Measurements from ENCODE around the gene DPY19L3.

DPY19L3 gene

DNA sequence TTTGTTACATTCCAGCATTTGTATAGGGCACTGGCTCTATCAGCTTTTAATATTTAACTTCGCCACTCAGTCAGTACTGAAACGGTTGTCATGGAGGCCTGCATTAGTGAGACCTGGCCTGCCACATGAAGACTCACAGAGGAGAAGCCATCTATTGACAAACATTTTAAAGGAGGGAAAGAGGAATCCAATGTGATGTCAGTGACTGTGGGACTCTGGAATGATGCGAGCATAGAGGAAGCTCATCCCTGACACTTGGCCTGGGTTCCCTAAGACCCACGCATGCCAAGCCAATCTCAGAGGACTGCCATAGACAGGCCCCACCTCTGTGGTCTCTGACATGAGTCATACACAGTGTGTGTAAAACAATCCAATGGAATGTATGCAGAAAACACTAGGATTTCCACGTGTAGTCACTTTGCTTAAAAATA is 7.9 kb upstream of the DPY19L3 start:
- no peaks in the 10 kb centered on the region for H3K36me3 ChIP-seq (ENCODE audit: insufficient read depth, low read length)
- H4K20me1 ChIP-seq (ENCODE audit: insufficient read depth, low read length, poor library complexity, severe bottlenecking), result no peaks in the 10 kb centered on the region
- no peaks in the 10 kb centered on the region for H3F3A ChIP-seq (ENCODE audit: low read depth)
- H2AFZ ChIP-seq (ENCODE audit: low read length), result no peak overlapping the region
- H3K4me2 ChIP-seq (ENCODE audit: low read depth, low read length, poor library complexity, severe bottlenecking), result no peak overlapping the region
- H3K4me3 ChIP-seq (ENCODE audit: low read length, poor library complexity, severe bottlenecking), result no peak overlapping the region
- H3K4me1 ChIP-seq (ENCODE audit: insufficient read depth, low read length, poor library complexity, severe bottlenecking), result no peaks in the 10 kb centered on the region
- TF ChIP-seq EZH2phosphoT487 (IDR thresholded peaks at IDR 0.05; ENCODE audit: borderline replicate concordance), result no peak
- TF ChIP-seq, protein P1, sequence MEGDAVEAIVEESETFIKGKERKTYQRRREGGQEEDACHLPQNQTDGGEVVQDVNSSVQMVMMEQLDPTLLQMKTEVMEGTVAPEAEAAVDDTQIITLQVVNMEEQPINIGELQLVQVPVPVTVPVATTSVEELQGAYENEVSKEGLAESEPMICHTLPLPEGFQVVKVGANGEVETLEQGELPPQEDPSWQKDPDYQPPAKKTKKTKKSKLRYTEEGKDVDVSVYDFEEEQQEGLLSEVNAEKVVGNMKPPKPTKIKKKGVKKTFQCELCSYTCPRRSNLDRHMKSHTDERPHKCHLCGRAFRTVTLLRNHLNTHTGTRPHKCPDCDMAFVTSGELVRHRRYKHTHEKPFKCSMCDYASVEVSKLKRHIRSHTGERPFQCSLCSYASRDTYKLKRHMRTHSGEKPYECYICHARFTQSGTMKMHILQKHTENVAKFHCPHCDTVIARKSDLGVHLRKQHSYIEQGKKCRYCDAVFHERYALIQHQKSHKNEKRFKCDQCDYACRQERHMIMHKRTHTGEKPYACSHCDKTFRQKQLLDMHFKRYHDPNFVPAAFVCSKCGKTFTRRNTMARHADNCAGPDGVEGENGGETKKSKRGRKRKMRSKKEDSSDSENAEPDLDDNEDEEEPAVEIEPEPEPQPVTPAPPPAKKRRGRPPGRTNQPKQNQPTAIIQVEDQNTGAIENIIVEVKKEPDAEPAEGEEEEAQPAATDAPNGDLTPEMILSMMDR (conservative IDR thresholded peaks at IDR 0.05; ENCODE audit: low read length), result no peak
- no peak overlapping the region for H3K9ac ChIP-seq (ENCODE audit: low read depth, low read length, poor library complexity, severe bottlenecking)
- no peaks in the 10 kb centered on the region for H3K9me3 ChIP-seq (ENCODE audit: insufficient read depth, low read depth, low read length)
- H3K27me3 ChIP-seq (ENCODE audit: insufficient read depth, low read length, poor library complexity, severe bottlenecking), result no peaks in the 10 kb centered on the region
- no peaks in the 10 kb centered on the region for H3K79me2 ChIP-seq (ENCODE audit: insufficient read depth, low read length)
- no peaks in the 10 kb centered on the region for H3K9me2 ChIP-seq (replicated peaks; ENCODE audit: low read depth, low read length)

DNA sequence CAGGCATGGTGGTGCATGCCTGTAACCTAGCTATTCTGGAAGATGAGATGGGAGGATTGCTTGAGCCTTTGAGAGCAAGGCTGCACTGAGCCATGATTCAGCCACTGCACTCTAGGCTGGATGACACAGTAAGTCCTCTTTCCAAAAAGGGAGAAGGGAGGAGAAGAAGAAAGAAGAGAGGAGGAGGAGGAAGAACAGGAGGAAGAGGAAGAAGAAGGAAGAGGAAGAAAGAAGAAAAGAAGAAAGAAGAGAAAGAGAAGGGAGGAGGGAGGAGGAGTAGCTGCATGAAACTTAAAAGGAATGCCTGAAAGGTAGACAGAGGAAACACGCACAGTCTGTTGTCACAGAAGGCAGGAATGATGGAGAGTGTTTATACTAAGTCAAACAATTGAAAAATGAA is 3.6 kb upstream of the DPY19L3 start:
- Histone ChIP-seq H3K9me3 (ENCODE audit: insufficient read depth, low read depth, low read length) (no peaks in the 10 kb centered on the region), H2AFZ (ENCODE audit: low read length) (no peak overlapping the region), H3K27me3 (ENCODE audit: insufficient read depth, low read length, poor library complexity, severe bottlenecking) (no peaks in the 10 kb centered on the region), H3F3A (ENCODE audit: low read depth) (no peaks in the 10 kb centered on the region), H3K9me2 (replicated peaks; ENCODE audit: low read depth, low read length) (no peaks in the 10 kb centered on the region), H3K4me1 (ENCODE audit: insufficient read depth, low read length, poor library complexity, severe bottlenecking) (peaks cover 23% of the 10 kb centered on the region), H3K36me3 (ENCODE audit: insufficient read depth, low read length) (no peaks in the 10 kb centered on the region), H3K4me3 (ENCODE audit: low read length, poor library complexity, severe bottlenecking) (no peak overlapping the region), H3K9ac (ENCODE audit: low read depth, low read length, poor library complexity, severe bottlenecking) (no peak overlapping the region), H3K4me2 (ENCODE audit: low read depth, low read length, poor library complexity, severe bottlenecking) (no peak overlapping the region), H4K20me1 (ENCODE audit: insufficient read depth, low read length, poor library complexity, severe bottlenecking) (no peaks in the 10 kb centered on the region), H3K79me2 (ENCODE audit: insufficient read depth, low read length) (peaks cover 26% of the 10 kb centered on the region)
- TF ChIP-seq, protein P1 (conservative IDR thresholded peaks at IDR 0.05; ENCODE audit: low read length), result no peak
- TF ChIP-seq EZH2phosphoT487 (IDR thresholded peaks at IDR 0.05; ENCODE audit: borderline replicate concordance), result no peak

DNA sequence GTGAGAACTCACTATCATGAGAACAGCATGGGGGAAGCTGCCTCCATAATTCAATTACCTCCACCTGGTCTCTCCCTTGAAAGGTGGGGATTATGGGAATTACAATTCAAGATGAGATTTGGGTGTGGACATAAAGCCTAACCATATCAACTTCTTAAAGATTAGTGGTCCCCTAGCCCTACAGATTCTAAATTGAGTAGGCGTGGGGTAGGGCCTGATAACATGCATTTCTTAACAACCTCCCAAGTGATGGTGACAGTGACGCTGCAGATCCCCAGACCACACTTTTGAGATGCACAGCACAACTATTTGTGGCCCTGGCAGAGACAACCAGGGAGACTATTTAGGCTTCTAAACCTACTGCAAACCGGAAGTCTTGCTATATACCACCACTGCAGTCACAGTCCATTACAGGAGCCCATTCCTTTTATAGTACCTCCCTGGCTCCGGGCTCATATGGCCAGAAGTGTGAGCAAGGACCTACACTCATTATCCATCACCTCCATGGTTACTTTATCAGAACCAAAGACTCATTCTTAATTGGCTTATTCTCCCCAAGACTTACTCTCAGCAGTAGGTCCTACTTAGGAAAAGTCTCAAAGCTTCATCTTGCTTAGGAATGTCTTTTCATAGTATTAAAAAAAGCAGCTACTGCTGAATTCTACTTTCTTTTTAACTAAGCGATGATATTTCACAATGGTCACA is 2.1 kb upstream of the DPY19L3 start:
- Histone ChIP-seq H3F3A (ENCODE audit: low read depth) (no peaks in the 10 kb centered on the region), H3K4me2 (ENCODE audit: low read depth, low read length, poor library complexity, severe bottlenecking) (peak overlapping the region; percentile 93), H3K4me1 (ENCODE audit: insufficient read depth, low read length, poor library complexity, severe bottlenecking) (peaks cover 34% of the 10 kb centered on the region), H3K79me2 (ENCODE audit: insufficient read depth, low read length) (peaks cover 38% of the 10 kb centered on the region), H3K27me3 (ENCODE audit: insufficient read depth, low read length, poor library complexity, severe bottlenecking) (no peaks in the 10 kb centered on the region), H2AFZ (ENCODE audit: low read length) (no peak overlapping the region), H4K20me1 (ENCODE audit: insufficient read depth, low read length, poor library complexity, severe bottlenecking) (no peaks in the 10 kb centered on the region), H3K4me3 (ENCODE audit: low read length, poor library complexity, severe bottlenecking) (peak overlapping the region; percentile 97), H3K9me3 (ENCODE audit: insufficient read depth, low read depth, low read length) (no peaks in the 10 kb centered on the region), H3K9ac (ENCODE audit: low read depth, low read length, poor library complexity, severe bottlenecking) (peak overlapping the region; percentile 98), H3K36me3 (ENCODE audit: insufficient read depth, low read length) (no peaks in the 10 kb centered on the region), H3K9me2 (replicated peaks; ENCODE audit: low read depth, low read length) (no peaks in the 10 kb centered on the region)
- no peak for TF ChIP-seq EZH2phosphoT487 (IDR thresholded peaks at IDR 0.05; ENCODE audit: borderline replicate concordance)
- TF ChIP-seq, protein P1 (conservative IDR thresholded peaks at IDR 0.05; ENCODE audit: low read length), result no peak

Data from Loucy (cell line).